GM18526 (cell line): ENCODE data around the gene SLX9.

ENCODE experiments used
- POLR2A ChIP-seq: IDR thresholded peaks from 3 replicates; pipeline ENCODE4 v1.6.1; 2011; ENCODE audit not compliant: insufficient read length; ENCODE audit errors: extremely low read depth

The SLX9 gene

GRCh38 chr21:44998621-44999427 is 59.0 kb downstream of the SLX9 start:
- no peak for TF ChIP-seq POLR2A

GRCh38 chr21:44999428-44999971 is 59.7 kb downstream of the SLX9 start:
- no peak for TF ChIP-seq POLR2A

- no peak for TF ChIP-seq POLR2A
These were observed 60.3 kb downstream of the SLX9 start for GRCh38 chr21:44999972-45000636.

GRCh38 chr21:45000637-45001133 is 60.9 kb downstream of the SLX9 start:
- TF ChIP-seq POLR2A, result no peak

- TF ChIP-seq POLR2A, result no peak
These were observed 61.6 kb downstream of the SLX9 start for GRCh38 chr21:45001134-45002095.

- no peak for TF ChIP-seq POLR2A
These were observed 62.8 kb downstream of the SLX9 start for GRCh38 chr21:45002381-45003204.

- no peak for TF ChIP-seq POLR2A
These were observed 63.7 kb downstream of the SLX9 start for GRCh38 chr21:45003331-45004058.

GRCh38 chr21:45004059-45004422 is 64.2 kb downstream of the SLX9 start:
- TF ChIP-seq POLR2A, result no peak

GRCh38 chr21:45004481-45005247 is 64.8 kb downstream of the SLX9 start:
- TF ChIP-seq POLR2A, result no peak

GRCh38 chr21:45006536-45007095 is 66.8 kb downstream of the SLX9 start:
- no peak for TF ChIP-seq POLR2A

- TF ChIP-seq POLR2A, result no peak
These were observed 69.8 kb downstream of the SLX9 start for GRCh38 chr21:45009616-45010015.

- no peak for TF ChIP-seq POLR2A
These were observed 70.3 kb downstream of the SLX9 start for GRCh38 chr21:45010096-45010495.
